HAP-1 (cell line): Measurements from ENCODE around the gene ATXN1L.
"Not testable (repeated sequence)": the region's sequence is repeated elsewhere in the genome, so short reads cannot be mapped to it uniquely, and the experiment has no call there.

Experiments
- DNase-seq, 2 experiments: peaks; one replicate each; pipeline ENCODE4 v3.0.0-alpha.2; 2016 to 2020; ENCODE audit warnings: low spot score in 2 of 2
- H3K27me3 ChIP-seq: fragments of 250-450 bp; sonication (Bioruptor Pico); 2 replicates; pipeline ENCODE4 v1.5.1; 2020; ENCODE audit warnings: low read depth, mild to moderate bottlenecking, moderate library complexity
- H3K36me3 ChIP-seq: fragments of 250-450 bp; sonication (Bioruptor Pico); replicated peaks from 2 replicates; pipeline ENCODE4 v1.5.1; 2020; ENCODE audit warnings: mild to moderate bottlenecking
- H3K4me1 ChIP-seq: fragments of 250-450 bp; sonication (Bioruptor Pico); 2 replicates; pipeline ENCODE4 v1.5.1; 2020; ENCODE audit warnings: mild to moderate bottlenecking
- H3K4me3 ChIP-seq: fragments of 250-450 bp; sonication (Bioruptor Pico); 2 replicates; pipeline ENCODE4 v1.5.1; 2020; ENCODE audit warnings: mild to moderate bottlenecking, moderate library complexity
- H3K9me3 ChIP-seq: fragments of 250-450 bp; sonication (Bioruptor Pico); 2 replicates; pipeline ENCODE4 v1.5.1; 2020; ENCODE audit warnings: mild to moderate bottlenecking, moderate library complexity
- in situ Hi-C: fragments of 300-500 bp; cut with MboI; formaldehyde crosslinking; loops from 3 replicates; pipeline ENCODE4 v1.14.3; 2020; ENCODE audit warnings: low sequenced_read_pairs, inconsistent platforms, mixed read lengths

The ATXN1L gene, protein sequence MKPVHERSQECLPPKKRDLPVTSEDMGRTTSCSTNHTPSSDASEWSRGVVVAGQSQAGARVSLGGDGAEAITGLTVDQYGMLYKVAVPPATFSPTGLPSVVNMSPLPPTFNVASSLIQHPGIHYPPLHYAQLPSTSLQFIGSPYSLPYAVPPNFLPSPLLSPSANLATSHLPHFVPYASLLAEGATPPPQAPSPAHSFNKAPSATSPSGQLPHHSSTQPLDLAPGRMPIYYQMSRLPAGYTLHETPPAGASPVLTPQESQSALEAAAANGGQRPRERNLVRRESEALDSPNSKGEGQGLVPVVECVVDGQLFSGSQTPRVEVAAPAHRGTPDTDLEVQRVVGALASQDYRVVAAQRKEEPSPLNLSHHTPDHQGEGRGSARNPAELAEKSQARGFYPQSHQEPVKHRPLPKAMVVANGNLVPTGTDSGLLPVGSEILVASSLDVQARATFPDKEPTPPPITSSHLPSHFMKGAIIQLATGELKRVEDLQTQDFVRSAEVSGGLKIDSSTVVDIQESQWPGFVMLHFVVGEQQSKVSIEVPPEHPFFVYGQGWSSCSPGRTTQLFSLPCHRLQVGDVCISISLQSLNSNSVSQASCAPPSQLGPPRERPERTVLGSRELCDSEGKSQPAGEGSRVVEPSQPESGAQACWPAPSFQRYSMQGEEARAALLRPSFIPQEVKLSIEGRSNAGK

DNA sequence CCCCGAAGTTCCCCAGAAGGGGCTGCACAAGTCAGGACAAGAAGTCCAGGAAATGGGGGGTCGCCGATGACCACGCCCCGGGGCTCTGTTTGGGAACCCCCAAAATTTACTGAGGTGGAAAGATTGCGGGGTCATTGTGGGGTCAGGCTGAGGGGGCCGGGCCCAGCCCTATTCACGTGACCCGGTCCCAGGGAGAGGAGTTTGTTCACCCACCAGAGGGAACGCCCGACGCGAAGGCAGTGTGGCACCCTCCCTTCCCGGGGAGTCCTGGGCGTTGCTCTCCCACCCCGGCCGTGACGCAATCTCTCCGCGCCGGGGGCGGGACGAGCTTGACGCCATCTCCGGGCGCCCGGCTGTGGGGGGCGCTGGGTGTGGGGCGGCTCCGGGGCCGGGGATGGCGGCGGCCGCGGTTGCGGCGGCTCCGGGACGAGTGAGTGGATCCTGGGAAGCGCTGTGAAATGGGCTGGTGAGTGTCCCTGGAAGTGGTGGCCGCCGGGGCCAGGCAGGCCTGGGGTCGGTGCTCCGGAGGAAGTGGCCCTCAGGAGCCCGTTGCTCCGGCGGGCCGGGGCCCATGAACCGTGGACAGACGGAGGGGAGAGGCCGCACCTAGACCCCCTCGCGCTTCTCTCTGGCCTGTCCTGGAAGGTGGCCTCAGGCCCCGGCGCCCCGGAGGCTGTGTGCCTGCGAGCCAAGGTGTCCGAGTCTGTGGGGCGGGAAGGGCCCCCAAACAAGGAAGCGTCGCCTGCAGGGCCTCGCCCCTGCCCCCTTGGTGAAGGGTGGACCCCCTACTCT, at the start of gene ATXN1L:
Gene ATXN1L (plus strand): TSS at position 338 of the 792 bp plus-strand sequence. CDS start 3,765 bp downstream, outside the sequence.
- Histone ChIP-seq H3K36me3 (peaks cover 33% of the 10 kb centered on the region), H3K4me1 (peaks cover 7% of the 10 kb centered on the region), H3K27me3 (no peaks in the 10 kb centered on the region), H3K9me3 (no peaks in the 10 kb centered on the region), H3K4me3 (peak within 1 kb of the TSS; percentile 99)
- peak; percentile 89 to 94 for DNase-seq
- in situ Hi-C loops = no loop called here

DNA sequence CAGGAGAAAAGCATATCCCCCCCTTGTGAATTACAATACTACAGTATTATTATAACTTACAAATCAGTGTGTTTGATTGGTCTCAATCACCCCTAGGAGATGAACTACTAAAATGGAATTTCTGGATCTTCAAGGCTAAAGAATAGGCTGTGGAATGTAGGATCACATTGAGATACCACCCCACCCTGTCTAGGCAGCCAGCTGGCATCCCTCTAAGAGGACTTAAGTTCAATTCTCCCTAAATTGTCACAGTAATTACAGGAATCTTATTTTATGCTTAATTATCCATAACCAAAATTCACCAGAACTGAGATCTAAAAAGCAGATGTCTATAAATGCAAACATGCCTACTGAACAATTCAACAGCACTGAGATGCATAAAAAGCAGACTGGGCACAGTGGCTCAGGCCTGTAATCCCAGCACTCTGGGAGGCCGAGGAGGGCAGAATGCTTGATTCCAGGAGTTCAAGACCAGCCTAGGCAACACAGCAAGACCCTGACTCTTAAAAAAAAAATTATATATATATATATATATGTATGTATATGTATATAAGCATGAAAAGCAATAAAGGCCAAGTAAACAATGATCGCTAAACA, 49.2 kb upstream of the ATXN1L start:
- H3K9me3 ChIP-seq = no peaks in the 10 kb centered on the region
- H3K4me3 ChIP-seq = no peak overlapping the region
- no peak for DNase-seq
- H3K4me1 ChIP-seq = peaks cover 8% of the 10 kb centered on the region
- in situ Hi-C loops = no loop called here
- H3K27me3 ChIP-seq = no peaks in the 10 kb centered on the region
- H3K36me3 ChIP-seq = 0 out of 2 replicates have a peak, but pooled peaks cover 5% of the 10 kb centered on the region

DNA sequence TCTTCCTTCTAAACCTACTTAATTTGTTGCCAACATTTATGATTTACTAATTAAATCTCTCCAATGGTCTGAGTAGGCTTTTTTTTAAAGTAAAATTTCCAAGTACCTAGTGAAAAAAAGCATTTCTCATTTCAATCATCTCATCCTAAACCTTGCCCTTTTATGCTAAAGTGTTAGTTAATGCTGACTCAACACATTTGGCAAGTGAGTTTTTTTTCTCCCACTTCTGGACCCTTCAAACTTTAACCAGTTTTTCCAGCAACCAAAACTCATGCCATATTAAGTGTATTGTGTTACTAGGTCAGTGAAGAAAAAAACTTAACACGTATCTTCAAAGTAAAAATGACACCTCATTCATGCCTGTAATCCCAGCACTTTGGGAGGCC, 42.5 kb upstream of the ATXN1L start:
- no peak for DNase-seq
- Histone ChIP-seq H3K27me3 (no peaks in the 10 kb centered on the region), H3K4me1 (peaks cover 9% of the 10 kb centered on the region), H3K36me3 (peaks cover 8% of the 10 kb centered on the region), H3K9me3 (no peaks in the 10 kb centered on the region), H3K4me3 (no peak overlapping the region)
- in situ Hi-C loops = no loop called here

DNA sequence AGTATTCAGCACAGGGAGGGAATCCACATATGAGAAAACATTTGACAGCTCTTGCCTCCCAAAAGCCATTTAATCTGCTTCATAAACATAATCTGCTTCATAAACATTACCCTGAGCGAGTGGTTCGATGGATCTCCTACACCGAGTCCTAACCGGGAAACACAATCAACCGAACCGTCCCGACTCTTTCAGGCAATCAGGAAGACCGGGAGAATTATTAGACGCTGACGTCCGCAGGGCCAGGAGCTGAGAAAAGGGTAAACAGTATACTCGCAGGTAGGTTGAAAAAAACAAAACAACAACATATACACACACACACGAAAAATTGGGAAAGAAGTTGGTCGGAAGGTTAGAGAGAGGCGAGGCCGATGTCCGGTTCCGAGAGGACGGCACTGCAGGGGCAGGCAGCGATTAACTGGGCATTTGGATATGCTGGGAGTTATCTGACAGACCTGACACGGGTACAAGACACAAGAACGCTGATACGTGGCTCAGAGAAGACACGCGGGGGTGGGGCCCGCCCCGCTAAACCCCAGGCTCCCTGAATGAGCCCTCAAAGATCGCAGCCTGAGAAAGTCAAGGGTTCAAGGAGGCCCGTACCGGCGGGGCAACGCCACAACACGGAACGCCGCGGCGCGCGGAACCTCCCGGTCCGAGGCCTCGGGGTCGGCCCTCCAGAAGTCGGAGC, 37.7 kb upstream of the ATXN1L start:
- Histone ChIP-seq H3K4me3 (peak overlapping the region; percentile 100), H3K4me1 (peaks cover 10% of the 10 kb centered on the region), H3K36me3 (peaks cover 11% of the 10 kb centered on the region), H3K27me3 (no peaks in the 10 kb centered on the region), H3K9me3 (no peaks in the 10 kb centered on the region)
- DNase-seq = peak in 1 of 2 experiments; percentile 12
- in situ Hi-C loops = loop anchor here (5.0 kb wide), 1 partner anchor 84 kb away; no protein-coding TSS in a partner anchor

DNA sequence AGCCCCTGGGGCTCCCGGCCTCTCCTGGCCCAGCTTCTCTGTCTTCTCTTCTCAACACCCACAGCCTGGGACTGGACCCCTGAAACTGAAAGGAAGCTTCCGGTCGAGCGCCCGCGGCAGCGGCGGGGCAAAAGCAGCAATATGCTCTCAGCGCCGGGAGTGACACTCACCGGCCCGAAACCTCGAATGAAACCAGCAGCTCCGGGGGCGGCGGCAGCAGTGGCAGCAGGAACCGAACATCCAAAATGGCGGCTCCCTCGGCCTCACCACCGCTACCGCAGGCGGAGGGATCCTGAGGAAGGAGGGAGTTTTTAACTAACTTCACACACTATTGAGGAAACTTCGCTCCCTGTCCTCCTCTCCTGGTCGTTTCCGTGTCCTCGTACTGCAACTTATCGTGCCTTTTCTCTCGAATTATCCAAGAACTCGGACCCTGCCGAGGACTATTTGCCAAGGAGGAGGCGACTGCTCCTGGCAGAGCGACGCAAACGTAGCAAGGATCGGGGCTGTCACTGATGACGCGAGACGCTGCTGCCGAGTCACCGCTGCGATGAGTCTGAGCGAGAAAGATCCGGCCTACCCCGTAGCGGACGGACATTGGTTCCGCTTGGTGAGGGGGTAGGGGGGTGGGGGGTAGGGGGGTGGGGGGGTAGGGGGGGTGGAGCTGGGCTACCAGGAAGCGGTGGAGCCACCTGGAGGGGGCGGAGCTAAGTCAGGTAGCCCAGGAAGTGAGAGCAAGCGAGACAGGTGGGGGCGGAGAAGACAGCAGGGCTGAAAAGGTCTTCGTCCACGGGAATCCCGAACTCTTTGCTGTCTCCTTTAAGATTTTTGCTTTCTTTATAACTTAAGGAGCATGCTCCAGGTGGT, 37.0 kb upstream of the ATXN1L start, which contains the start of gene AP1G1:
Gene AP1G1 (minus strand): TSS at position 242 of the 867 bp plus-strand sequence. CDS start 19,355 bp downstream, outside the sequence.
- no peaks in the 10 kb centered on the region for H3K27me3 ChIP-seq
- peak; percentile 92 to 95 for DNase-seq
- peaks cover 10% of the 10 kb centered on the region for H3K4me1 ChIP-seq
- no peaks in the 10 kb centered on the region for H3K9me3 ChIP-seq
- in situ Hi-C loops = loop anchor here (5.0 kb wide), 1 partner anchor 83 kb away; no protein-coding TSS in a partner anchor
- peak within 1 kb of the TSS; percentile 100 for H3K4me3 ChIP-seq
- peaks cover 7% of the 10 kb centered on the region for H3K36me3 ChIP-seq

DNA sequence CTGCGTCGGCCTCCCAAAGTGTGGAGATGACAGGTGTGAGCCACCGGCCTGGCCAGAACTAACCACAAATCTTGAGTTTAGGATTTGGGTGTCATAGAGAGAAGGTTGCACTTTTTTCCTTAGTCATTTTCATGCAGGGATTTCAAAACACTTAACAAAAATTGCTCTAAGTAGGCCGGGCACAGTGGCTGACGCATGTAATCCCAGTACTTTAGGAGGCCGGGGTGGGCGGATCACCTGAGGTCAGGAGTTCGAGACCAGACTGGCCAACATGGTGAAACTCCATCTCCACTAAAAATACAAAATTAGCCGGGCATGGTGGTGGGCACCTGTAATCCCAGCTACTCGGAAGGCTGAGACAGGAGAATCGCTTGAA, 35.6 kb upstream of the ATXN1L start:
- in situ Hi-C loops = not testable (repeated sequence)

DNA sequence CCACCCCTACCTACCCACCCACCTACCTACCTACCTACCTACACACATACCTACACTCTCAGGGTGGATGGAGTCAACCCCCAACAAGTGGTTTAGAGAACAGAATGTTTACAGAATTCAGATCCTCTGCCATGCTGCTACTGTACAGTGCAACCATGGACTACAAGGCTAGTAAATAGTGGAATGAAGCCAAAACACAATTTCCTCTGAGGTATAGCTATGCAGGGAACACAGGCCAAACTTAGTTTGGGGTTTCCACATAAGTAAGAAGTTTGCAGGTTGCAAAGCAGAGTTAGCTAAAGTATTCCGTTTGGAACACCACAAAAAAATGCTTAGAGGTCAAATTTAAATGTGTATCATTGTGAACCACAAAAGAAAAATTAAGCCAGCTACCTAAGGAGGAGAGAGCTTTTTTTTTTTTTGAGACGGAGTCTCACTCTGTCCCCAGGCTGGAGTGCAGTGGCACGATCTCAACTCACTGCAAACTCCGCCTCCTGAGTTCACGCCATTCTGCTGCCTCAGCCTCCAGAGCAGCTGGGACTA, 34.4 kb upstream of the ATXN1L start:
- in situ Hi-C loops = no loop called here
- Histone ChIP-seq H3K27me3 (no peaks in the 10 kb centered on the region), H3K9me3 (no peaks in the 10 kb centered on the region), H3K4me3 (no peak overlapping the region), H3K4me1 (peaks cover 20% of the 10 kb centered on the region), H3K36me3 (peaks cover 7% of the 10 kb centered on the region)
- DNase-seq = no peak

More for the DNA sequence above, 35.6 kb upstream of the ATXN1L start:
- H3K4me3 ChIP-seq, H3K9me3 ChIP-seq, H3K27me3 ChIP-seq, H3K36me3 ChIP-seq, DNase-seq: not testable (repeated sequence)
- H3K4me1 ChIP-seq = peaks cover 14% of the 10 kb centered on the region

DNA sequence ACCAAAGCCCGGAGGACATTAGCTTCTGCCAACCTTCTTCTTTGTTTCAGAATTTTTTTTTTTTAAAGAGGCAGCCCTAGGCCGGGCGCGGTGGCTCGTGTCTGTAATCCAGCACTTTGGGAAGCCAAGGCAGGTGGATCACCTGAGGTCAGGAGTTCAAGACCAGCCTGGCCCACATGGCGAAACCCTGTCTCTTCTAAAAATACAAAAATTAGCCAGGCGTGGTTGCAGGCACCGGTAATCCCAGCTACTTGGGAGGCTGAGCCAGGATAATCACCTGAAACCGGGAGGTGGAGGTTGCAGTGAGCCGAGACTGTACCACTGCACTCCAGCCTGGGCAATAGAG, 28.6 kb upstream of the ATXN1L start:
- H3K4me1 ChIP-seq = peaks cover 24% of the 10 kb centered on the region
- in situ Hi-C loops, H3K36me3 ChIP-seq, H3K4me3 ChIP-seq, DNase-seq, H3K27me3 ChIP-seq, H3K9me3 ChIP-seq: not testable (repeated sequence)

DNA sequence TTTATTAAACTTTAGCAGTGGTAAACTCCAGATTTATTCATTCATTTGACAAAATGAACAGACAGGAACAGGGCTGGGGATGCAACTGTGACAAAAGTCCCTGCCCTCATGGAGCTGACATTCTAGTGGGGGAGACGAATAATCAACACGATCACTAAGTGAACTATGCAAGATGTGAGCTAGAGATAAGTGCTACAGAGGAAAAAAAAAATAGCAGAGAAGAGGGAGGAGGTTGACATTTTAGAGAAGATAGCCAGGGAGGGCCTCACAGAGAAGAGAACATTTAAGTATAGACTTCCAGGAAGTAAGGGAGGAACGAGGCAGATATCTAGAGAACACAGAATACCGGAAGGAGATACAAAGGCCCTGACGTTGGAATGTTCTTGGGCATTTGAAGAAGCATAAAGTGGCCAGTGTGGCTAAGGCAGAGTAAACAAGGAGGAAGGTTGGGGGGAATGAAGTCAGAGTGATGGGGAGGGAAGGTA, 19.2 kb upstream of the ATXN1L start:
- H3K9me3 ChIP-seq = no peaks in the 10 kb centered on the region
- no peaks in the 10 kb centered on the region for H3K36me3 ChIP-seq
- in situ Hi-C loops = no loop called here
- DNase-seq = no peak
- H3K4me3 ChIP-seq = no peak overlapping the region
- no peaks in the 10 kb centered on the region for H3K27me3 ChIP-seq
- H3K4me1 ChIP-seq = no peaks in the 10 kb centered on the region

DNA sequence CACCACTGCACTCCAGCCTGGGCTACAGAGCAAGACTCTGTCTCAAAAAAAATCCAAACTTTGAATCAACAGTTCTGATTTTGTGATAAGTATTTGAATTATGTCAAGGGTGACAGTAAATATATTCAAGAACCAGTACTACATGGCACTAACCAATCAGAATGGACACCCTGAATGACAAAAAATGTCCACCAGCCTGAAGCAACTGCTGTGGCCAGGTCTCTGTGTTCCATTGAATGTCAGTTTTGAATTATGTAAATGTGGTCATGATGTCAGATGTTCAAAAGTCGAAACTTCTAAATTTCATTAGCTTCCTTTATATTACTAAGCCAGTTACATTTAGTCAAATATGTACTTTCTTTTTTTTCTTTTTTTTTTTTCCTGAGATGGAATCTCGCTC, 15.4 kb upstream of the ATXN1L start:
- no peak for DNase-seq
- H3K9me3 ChIP-seq = no peaks in the 10 kb centered on the region
- H3K4me3 ChIP-seq = no peak overlapping the region
- H3K27me3 ChIP-seq = no peaks in the 10 kb centered on the region
- H3K4me1 ChIP-seq = no peaks in the 10 kb centered on the region
- in situ Hi-C loops = no loop called here
- no peaks in the 10 kb centered on the region for H3K36me3 ChIP-seq

DNA sequence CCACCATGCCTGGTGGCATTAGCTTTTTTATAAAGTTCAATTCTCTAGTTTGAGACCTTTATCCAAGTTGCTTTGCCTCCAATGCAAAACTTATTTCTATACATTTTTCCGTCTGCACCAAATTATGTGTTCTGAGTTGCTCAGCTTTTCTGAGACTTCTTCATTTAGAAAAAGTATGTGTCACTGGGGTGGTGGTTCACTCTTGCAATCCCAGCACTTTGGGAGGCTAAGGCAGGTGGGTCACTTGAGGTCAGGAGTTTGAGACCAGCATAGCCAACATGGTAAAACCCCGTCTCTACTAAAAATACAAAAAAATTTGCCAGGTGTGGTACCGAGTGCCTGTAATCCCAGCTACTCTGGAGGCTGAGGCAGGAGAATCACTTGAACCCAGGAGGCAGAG, 14.1 kb upstream of the ATXN1L start:
- in situ Hi-C loops, H3K27me3 ChIP-seq, H3K4me1 ChIP-seq, DNase-seq, H3K9me3 ChIP-seq, H3K4me3 ChIP-seq, H3K36me3 ChIP-seq: not testable (repeated sequence)

DNA sequence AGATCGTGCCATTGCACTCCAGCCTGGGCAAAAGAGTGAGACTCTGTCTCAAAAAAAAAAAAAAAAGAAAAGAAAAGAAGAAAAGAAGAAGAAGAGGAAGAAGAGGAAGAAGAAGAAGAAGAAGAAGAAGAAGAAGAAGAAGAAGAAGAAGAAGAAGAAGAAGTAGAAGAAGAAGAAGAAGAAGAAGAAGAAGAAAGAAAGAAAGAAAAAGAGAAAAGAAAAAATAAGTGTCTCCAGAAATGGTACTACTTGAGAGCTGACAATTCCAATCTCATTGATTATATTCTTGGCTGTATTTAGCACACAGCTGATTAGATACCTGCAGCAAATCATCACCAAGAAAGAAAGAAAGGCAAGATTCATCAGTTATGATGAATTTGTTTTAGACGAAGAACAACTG, 13.7 kb upstream of the ATXN1L start:
- DNase-seq, in situ Hi-C loops, H3K4me1 ChIP-seq, H3K27me3 ChIP-seq, H3K9me3 ChIP-seq, H3K36me3 ChIP-seq, H3K4me3 ChIP-seq: not testable (repeated sequence)
